LNCAP (cell line): ENCODE measurements around the gene CNPY2.

Source experiments
- CTCF ChIP-seq: fragments of 450-650 bp; IDR thresholded peaks from 2 replicates; pipeline ENCODE4 v1.5.1; 2017; ENCODE audit warnings: mild to moderate bottlenecking

Gene CNPY2

GRCh38 chr12:56336361-56337167 is 20.8 kb upstream of the CNPY2 start:
- no peak for TF ChIP-seq CTCF

- no peak for TF ChIP-seq CTCF
Observed at GRCh38 chr12:56334490-56334793, 18.7 kb upstream of the CNPY2 start.

- peak; percentile 57; the same call in 1 of the 2 replicates for TF ChIP-seq CTCF
Observed at GRCh38 chr12:56333679-56334489, 18.1 kb upstream of the CNPY2 start, which contains the start of gene PAN2. PAN2 (minus strand) TSS chr12:56334000; CDS start chr12:56333094, 906 bp downstream.

GRCh38 chr12:56333197-56333678 is 17.4 kb upstream of the CNPY2 start:
- TF ChIP-seq CTCF: no peak

- no peak for TF ChIP-seq CTCF
Observed at GRCh38 chr12:56332512-56333196, 16.9 kb upstream of the CNPY2 start.

GRCh38 chr12:56330936-56331490 is 15.2 kb upstream of the CNPY2 start:
- TF ChIP-seq CTCF: no peak

- no peak for TF ChIP-seq CTCF
Observed at GRCh38 chr12:56326533-56326932, 10.7 kb upstream of the CNPY2 start.
